Lower leg skin (tissue), 3 donors: Measurements from ENCODE around the gene CALD1.

Experiments used
- POLR2A ChIP-seq, 2 donors: fragments of 450-650 bp; IDR thresholded peaks; one replicate each; pipeline ENCODE4 v1.6.1; 2016 to 2017; ENCODE audit warnings: antibody characterized with exemption in 2 of 2, mild to moderate bottlenecking in 1 of 2, moderate library complexity in 1 of 2
- TF ChIP-seq, protein P1 (sequence below), 3 donors: fragments of 450-650 bp; IDR thresholded peaks; one replicate each; pipeline ENCODE4 v1.5.1; 2016; ENCODE audit warnings: antibody characterized with exemption in 3 of 3, mild to moderate bottlenecking in 3 of 3, moderate library complexity in 2 of 3

DNA sequence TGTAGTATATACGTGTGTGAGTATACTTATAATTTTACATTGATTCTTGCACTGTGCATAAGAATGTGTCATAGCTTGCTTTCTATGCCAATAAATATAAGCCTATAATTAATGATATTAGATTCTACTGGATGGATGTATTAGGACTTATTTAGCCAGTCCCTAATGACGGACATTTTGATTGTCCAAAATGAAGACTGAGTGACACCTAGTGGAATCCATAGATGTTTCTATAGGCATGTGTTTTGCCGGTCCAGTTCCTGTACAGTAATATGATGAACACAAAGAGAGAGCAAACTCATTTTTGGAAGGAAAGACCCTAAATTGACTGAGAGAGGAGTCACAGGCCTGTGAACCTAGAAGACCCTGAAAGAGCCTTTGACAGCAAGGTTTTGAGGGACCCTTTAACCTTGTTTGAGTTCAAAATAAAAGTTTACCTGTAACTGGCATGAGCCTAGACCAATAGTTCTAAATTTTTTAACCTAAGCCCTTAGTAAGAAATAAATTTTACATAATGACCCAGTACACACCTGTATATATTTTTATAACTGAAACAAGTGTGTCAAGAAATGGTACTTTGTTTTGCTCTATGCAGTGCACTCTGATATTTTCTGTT, 164.5 kb downstream of the CALD1 start:
- TF ChIP-seq, protein P1, sequence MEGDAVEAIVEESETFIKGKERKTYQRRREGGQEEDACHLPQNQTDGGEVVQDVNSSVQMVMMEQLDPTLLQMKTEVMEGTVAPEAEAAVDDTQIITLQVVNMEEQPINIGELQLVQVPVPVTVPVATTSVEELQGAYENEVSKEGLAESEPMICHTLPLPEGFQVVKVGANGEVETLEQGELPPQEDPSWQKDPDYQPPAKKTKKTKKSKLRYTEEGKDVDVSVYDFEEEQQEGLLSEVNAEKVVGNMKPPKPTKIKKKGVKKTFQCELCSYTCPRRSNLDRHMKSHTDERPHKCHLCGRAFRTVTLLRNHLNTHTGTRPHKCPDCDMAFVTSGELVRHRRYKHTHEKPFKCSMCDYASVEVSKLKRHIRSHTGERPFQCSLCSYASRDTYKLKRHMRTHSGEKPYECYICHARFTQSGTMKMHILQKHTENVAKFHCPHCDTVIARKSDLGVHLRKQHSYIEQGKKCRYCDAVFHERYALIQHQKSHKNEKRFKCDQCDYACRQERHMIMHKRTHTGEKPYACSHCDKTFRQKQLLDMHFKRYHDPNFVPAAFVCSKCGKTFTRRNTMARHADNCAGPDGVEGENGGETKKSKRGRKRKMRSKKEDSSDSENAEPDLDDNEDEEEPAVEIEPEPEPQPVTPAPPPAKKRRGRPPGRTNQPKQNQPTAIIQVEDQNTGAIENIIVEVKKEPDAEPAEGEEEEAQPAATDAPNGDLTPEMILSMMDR (IDR thresholded peaks at IDR 0.05), result no peak
- no peak for TF ChIP-seq POLR2A (IDR thresholded peaks at IDR 0.05)
